ENCODE measurements around the gene FAM72A.
"Not testable (repeated sequence)": the region's sequence is repeated elsewhere in the genome, so short reads cannot be mapped to it uniquely, and the experiment has no call there.

DNA sequence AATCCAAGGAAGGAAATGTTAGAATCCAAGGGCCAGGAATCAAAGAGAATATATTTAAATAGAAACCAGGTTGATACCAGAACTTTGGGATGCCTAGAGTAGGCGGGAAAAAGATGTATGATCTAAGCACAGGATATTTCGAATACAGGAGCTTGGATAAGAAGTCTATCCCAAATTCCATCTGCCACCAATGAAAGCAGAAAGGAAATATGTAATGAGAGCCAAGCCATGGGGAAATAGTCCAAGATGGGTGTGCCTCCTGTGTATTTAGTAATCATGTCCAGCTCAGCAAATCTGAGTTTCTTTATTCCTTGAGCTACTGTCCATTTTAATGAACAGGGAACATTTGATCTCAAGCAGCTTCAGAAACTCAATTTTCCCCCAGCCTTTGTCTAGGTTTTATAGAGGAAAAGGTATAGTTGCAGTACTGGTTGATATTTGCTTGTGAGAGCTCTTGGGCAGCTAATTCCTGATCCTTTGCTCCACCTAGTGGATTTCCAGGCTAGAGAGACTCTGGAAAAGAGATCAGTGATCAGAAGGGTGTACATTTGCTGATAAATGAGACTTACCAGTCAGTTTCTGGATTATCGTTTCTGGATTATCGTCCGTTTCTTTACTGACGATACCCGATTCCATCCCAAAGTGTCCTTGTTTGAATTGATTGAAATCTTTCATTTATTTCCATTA is 28.3 kb downstream of the FAM72A start:
- TF ChIP-seq, protein P1, sequence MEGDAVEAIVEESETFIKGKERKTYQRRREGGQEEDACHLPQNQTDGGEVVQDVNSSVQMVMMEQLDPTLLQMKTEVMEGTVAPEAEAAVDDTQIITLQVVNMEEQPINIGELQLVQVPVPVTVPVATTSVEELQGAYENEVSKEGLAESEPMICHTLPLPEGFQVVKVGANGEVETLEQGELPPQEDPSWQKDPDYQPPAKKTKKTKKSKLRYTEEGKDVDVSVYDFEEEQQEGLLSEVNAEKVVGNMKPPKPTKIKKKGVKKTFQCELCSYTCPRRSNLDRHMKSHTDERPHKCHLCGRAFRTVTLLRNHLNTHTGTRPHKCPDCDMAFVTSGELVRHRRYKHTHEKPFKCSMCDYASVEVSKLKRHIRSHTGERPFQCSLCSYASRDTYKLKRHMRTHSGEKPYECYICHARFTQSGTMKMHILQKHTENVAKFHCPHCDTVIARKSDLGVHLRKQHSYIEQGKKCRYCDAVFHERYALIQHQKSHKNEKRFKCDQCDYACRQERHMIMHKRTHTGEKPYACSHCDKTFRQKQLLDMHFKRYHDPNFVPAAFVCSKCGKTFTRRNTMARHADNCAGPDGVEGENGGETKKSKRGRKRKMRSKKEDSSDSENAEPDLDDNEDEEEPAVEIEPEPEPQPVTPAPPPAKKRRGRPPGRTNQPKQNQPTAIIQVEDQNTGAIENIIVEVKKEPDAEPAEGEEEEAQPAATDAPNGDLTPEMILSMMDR (IDR thresholded peaks at IDR 0.05 in 2 of 3, conservative IDR thresholded peaks at IDR 0.05 in 1 of 3; ENCODE audit: borderline replicate concordance in 1 of 3, insufficient read depth in 1 of 3, low read depth in 2 of 3, low read length in 2 of 3): 0 out of 6 replicates have a peak, but pooled peaks of 1 of the 3 experiments have one; percentile 12
- TF ChIP-seq POLR2A (IDR thresholded peaks at IDR 0.05; ENCODE audit: borderline replicate concordance, extremely low read depth, insufficient read depth, insufficient read length); EZH2phosphoT487 (IDR thresholded peaks at IDR 0.05; ENCODE audit: borderline replicate concordance); CEBPB (IDR thresholded peaks at IDR 0.05; ENCODE audit: low read depth); SIN3A (IDR thresholded peaks at IDR 0.05; ENCODE audit: low read depth); ZNF274 (IDR thresholded peaks at IDR 0.05; ENCODE audit: low read depth, low read length); POLR2AphosphoS5 (IDR thresholded peaks at IDR 0.05; ENCODE audit: low read depth, low read length): not testable (repeated sequence)
- TF ChIP-seq, protein P2, sequence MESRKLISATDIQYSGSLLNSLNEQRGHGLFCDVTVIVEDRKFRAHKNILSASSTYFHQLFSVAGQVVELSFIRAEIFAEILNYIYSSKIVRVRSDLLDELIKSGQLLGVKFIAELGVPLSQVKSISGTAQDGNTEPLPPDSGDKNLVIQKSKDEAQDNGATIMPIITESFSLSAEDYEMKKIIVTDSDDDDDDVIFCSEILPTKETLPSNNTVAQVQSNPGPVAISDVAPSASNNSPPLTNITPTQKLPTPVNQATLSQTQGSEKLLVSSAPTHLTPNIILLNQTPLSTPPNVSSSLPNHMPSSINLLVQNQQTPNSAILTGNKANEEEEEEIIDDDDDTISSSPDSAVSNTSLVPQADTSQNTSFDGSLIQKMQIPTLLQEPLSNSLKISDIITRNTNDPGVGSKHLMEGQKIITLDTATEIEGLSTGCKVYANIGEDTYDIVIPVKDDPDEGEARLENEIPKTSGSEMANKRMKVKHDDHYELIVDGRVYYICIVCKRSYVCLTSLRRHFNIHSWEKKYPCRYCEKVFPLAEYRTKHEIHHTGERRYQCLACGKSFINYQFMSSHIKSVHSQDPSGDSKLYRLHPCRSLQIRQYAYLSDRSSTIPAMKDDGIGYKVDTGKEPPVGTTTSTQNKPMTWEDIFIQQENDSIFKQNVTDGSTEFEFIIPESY (IDR thresholded peaks at IDR 0.05; ENCODE audit: extremely low read depth, insufficient replicate concordance, low read length): not testable (repeated sequence)
- TF ChIP-seq, protein P3, sequence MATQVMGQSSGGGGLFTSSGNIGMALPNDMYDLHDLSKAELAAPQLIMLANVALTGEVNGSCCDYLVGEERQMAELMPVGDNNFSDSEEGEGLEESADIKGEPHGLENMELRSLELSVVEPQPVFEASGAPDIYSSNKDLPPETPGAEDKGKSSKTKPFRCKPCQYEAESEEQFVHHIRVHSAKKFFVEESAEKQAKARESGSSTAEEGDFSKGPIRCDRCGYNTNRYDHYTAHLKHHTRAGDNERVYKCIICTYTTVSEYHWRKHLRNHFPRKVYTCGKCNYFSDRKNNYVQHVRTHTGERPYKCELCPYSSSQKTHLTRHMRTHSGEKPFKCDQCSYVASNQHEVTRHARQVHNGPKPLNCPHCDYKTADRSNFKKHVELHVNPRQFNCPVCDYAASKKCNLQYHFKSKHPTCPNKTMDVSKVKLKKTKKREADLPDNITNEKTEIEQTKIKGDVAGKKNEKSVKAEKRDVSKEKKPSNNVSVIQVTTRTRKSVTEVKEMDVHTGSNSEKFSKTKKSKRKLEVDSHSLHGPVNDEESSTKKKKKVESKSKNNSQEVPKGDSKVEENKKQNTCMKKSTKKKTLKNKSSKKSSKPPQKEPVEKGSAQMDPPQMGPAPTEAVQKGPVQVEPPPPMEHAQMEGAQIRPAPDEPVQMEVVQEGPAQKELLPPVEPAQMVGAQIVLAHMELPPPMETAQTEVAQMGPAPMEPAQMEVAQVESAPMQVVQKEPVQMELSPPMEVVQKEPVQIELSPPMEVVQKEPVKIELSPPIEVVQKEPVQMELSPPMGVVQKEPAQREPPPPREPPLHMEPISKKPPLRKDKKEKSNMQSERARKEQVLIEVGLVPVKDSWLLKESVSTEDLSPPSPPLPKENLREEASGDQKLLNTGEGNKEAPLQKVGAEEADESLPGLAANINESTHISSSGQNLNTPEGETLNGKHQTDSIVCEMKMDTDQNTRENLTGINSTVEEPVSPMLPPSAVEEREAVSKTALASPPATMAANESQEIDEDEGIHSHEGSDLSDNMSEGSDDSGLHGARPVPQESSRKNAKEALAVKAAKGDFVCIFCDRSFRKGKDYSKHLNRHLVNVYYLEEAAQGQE (IDR thresholded peaks at IDR 0.05; ENCODE audit: low read depth): not testable (repeated sequence)
- TF ChIP-seq RAD21 (IDR thresholded peaks at IDR 0.05; ENCODE audit: low read depth): 0 out of 2 replicates have a peak, but pooled peaks have one; percentile 12
